Stimulated activated CD8-positive, alpha-beta memory T cell treated with anti-CD3 and anti-CD28 coated beads, Interleukin-12 subunit alpha, Interleukin-12 subunit beta, amount 100 ng/mL, for 1 hour (primary cell): ENCODE measurements around the gene CD81.

Experiments
- DNase-seq: peaks from one replicate; pipeline ENCODE4 v3.0.0-alpha.2; 2020; ENCODE audit warnings: low read depth

CD81 gene

DNA sequence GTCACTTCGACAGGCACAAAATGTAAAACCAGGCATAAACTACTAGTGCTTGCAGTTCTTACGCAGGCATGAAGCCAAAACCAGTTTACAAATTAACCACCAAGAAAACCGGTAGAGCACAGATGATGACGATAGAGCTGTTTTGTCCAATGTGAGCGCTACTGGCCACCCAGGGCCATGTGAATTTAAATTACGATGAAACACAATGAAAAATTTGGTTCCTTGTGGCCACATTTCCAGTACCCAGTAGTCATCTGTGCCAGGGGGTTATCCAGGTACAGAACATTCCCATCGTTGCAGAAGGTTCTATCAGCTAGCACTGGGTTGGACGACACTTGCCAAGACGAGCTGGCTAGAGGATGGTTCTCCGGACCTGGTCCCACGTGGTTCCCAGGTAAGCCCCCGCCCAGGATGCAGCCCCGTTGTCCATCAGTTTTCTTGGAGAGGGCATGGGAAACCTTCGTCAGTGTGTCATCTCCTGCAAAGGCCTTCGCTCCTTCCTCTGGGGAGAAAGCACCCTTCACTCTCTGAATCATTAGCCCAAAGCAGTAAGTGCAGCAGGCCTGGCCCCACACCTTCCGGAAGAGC is 1.1 kb upstream of the CD81 start:
- DNase-seq: no peak

DNA sequence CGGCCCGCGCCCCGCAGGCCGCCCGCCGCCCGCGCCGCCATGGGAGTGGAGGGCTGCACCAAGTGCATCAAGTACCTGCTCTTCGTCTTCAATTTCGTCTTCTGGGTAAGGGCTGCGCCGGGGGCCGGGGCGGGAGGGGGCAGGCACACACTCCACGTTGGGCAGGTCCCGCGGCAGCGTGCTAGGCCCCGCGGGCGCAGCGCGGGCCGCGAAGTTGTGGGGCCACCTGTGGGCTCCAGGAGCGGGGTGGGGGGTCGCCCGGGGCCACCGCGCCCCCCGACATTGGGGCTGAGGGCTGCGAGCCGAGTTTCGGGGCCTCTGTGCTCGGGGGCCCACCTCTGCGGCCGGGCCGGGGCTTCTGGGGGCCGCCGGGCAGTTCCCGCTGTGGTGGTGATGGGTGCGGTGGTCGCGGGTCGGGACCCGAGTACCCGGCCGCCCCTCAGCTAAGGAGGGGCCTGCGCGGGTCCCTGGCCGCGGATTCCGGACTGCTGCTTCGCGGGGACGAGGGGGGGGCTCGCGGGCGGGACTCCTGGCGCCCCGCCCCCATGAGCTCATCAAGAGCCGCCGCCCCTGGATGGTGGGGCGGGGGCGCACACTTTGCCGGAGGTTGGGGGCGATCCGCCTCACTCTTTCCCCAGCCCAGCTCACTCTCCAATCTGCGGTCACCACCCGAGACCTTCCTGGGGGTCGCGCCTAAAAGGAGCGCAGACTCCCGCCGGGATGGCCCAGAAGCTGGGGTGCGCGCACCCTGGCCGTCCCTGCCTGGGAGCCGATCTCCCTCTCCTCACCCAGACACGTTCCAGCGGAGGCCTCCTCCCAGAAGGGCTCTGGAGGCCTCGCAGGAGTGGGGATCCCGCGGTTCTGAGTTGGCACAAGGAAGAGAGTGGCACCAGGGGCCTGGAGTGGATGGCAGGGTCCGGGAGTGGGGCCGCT is 667 bp downstream of the CD81 start:
- no peak for DNase-seq

DNA sequence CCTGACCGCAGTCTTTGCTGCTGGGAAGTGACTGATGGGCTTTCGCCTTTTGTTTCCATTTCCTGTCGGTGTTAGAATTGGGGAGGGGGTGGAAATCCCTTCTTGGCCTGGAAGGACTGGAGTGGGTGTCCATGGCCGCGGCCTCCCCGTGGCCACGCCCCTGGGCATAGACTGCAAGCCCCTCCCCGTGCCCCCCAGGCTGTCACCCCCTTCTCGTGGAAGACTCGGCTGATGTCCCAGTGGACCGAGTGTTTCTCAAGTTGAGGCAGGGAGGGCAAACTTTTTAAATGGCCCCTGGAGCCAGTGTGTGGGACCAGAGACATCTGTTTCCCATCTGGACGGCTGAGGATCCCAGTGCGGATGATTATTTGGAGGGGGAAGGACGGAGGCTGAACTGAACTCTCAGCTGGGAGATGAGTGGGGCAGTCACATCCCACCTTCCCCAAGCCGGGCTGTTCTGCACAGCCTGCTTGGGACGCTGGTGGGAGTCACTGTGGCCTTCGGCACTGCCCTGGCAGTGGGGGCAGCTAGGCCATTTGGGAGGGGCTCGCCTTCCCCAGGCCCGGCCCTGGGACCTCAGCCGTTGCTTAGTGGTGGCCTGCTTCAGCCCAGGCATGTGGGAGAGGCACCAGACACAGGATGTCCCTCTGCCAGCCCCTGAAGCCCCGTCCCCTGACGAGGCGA is 1.6 kb downstream of the CD81 start:
- no peak for DNase-seq

DNA sequence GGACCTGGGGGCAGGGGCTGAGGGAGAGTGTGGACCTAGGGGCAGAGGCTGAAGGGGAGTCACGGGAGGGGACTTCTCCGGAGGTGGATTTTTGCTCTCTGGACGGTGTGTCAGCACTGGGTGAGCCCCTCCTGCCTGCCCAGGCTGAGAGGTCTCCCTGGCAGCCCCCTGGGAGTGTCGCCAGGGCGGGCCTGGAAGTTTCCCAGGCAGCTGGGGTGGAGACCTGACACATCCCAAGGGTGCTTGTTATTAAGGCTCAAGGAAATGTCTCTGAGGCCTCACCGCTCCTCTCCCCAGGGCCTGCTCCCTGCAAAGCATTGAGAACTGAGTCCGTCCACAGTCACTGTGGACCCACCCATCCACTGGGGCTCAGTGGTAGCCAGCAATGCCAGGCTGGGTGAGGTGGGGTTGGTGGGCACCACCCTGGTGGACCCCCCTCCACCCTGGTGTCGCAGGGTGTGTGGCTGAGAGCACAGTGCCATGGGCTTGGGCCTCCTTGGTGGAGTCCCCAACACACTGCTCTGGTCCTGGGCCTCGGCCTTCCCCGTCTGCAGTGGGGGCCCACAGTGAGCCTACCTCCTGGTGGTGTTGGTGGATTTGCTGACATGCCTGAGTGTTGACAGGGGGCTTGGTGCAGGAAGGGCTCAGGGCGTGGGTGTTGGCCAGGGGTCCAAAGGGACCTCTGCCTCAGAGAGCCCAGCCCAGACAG is 2.5 kb downstream of the CD81 start:
- DNase-seq: no peak

DNA sequence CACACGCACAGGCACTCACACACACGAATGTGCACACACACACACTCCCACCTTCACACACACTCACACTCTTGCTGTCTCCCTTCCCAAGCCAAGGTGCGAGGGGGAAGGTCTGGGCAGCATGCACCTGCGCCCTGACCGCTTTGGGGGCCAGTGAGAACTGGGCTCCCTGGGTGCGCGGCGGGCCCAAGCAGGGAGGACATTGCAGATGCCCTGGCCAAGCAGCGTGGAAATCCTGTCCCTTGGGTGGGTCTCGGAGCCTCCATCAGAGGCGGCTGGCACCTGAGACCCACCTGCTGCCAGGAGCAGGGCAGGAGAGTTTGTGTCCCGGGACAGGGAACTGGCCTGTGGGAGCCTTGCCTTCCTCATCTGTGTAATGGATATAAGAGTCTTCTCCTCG is 3.3 kb downstream of the CD81 start:
- no peak for DNase-seq

DNA sequence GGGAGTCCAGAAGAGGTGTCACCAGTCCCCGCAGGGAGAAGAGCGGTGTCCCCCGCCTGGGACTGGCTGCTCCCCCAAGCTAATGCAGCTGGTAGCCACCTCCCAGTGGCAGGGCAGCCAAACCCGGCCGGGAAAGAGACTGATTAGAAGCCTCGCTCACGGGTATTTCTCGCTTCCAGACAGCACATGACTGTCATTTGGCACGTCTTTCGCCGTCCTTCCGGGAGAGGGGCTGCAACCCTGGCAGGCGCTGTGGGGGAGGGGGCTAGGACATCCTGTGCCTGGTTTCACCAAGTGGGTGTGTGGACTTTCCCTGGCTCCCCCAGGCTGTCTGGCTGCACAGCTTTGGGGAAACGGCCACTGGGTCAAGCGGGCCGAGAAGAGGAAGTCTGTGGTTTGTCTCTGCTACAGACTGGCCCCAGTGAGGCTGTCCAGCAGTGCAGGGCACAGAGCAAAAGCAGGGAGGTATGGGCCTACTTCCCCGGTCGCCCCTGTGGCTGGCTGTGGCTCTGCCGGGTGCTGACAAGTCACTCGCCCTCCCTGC is 3.8 kb downstream of the CD81 start:
- DNase-seq: no peak

DNA sequence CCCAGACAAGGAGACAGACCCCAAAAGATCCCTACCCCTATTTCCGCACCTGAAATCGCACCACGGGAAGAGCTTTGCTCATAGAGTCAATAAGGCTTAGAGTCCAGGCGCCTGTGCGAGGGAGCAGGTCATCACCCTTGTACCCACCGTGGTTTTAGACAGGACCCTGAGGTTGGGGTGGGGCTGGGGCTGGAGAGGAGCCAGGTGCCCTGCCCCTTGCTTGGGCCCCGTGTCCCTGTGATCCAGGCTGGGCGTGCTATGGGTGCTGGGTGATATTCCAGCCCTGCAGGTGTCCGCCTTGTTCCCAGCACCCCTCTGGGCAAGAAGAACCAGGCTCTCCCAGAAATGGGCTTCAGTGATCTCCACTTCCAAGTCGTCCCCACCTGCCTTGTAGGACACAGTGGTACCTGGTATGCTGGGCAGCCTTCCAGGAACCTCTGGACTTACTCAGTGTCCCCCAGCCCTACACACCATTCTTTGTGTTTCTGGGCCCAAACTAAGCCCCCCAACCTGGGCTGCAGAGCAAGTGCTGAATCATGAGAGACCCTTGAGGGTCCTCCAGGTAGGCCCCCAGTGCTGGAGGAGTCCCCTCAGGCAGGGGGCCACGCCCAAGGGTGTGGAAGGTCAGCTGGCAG is 4.5 kb downstream of the CD81 start:
- no peak for DNase-seq

DNA sequence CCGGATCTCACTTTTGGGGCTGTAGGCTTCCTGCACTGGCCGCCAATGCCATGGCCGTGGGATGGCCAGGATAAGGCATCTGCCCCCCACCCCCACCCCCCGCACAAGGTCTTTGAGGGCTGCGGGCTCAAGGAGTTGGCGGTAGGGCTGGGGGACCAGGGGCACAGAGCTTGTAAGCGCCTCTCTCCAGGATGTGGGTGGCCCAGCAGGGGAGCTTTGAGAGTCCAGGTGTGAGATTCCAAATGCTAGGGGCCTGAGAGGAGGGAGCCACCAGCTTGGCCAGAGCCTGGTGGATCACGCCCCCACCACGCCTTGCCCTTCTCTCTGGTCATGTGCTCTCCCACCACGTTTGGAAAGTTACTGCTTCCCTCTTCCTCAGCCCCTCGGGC is 5.0 kb downstream of the CD81 start:
- DNase-seq: no peak

DNA sequence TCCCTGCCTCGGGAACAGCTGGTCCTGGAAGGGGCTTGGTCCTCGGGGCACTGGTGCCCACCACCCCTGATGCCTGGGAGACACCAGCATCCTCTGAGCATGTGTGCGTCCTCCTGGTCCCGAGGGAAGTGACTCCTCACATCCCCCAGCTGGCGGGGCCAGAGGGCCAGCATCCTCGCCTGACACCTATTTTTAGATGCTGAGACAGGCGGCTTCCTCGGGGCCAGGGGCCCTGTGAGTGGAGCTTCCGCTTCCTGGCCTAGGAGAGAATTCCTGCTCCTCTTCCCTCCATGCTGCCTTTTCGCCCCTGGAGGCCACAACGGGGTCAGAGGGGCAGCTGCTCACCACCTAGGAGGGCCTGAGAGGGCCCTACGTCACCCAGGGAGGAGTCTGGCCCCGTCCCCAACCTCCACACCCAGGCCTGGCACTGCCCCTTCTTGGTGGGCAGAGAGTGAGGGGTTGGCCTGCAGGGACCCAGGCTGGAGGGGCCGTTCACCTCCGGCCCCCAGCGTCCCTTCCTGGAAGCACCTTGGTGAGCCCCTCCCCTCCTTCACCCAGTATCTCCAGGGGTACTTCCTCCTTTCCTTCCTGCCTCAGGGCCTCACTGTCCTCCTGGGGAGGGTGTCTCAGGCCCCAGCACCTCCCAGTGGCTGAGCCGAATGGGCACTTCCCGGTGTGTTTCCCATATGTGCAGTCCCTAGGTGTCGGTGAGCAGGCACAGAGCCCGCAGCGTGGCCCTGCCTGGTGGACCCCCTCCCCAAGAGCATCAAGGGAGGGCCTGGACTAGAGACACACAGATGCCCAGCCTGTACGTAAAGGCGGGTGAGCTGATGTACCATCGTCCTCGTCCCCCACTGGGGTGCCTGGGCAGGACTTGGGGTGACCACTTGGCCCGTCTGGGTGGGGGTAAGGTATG is 6.1 kb downstream of the CD81 start:
- no peak for DNase-seq

DNA sequence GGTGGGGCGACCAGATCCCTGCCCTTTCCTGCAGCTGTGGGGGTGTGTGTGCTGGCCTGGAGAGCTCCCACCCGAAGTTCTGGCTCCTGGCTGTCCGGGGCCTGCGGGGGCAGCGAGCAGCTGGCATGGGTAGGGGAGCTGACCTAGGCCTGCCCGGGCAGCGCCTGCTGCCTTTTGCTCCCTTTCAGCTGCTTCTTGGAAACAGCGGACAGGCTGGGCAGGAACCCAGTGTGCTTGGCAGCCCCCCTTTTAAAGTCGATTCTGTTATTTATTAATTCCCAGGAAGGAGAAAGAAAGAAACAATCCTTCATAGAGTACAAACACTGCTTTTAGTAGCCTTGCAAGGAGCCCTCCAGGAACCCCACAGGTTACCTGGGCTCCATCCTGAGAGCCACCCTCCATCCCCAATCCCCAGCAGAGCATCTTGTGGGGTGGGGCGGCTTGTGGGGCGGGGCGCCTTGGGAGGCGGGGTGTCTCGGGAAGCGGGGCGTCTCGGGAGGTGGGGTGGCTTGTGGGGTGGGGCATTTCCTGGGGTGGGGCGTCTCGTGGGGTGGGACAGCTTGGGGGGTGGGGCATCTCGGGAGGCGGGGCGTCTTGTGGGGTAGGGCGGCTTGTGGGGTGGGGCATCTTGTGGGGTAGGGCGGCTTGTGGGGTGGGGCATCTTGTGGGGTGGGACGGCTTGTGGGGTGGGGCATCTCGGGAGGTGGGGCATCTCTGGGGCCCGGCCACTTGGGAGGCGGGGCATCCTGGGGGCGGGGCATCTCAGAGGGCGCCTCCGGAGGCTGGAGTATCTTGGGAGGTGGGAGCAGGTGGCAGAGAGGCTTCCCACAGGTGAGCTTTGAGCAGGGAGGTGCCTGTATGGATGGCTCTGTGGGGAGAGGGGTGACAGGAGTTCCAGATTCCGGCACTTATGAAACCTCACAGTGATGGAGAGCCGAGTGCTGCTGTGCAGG is 7.0 kb downstream of the CD81 start:
- no peak for DNase-seq

DNA sequence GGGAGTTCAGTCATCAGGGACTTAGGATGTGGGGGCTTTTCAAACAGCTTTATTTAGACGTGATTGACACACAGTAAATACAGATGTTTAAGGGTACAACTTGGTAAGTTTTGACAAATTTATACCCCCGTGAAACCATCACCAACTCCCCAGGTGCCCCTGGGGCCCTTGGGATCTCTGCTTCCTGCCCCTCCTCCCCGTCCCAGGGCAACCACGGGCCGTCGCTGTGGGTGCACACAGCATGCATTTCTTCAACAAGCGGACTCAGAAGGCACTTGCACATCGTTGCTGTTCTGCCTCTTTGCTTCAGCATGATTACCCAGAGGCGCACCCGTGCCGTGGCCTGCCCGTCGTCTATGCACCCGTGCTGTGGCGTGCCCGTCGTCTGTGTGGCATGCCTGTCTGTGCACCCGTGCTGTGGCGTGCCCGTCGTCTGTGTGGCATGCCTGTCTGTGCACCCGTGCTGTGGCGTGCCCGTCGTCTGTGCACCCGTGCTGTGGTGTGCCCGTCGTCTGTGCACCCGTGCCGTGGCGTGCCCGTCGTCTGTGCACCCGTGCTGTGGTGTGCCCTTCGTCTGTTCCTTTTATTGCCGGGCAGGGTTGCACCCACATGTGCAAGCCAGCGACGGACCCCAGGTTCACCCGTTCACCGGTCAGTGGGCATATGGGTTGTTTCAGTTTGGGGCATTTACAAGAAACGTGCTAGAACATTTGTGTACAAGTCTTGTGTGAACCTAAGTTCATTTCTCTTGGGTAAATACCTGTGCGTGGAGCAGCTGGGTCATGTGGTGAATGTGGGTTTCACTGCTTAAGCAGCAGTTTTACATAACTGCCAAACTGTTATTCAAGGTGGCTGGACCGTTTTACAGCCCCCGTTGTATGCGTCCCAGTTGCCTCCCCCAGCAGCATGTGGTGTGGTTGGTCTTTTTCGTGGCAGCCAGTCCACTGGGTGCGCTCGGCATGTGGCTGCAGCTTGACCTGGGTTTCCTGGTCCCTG is 8.3 kb downstream of the CD81 start:
- no peak for DNase-seq

DNA sequence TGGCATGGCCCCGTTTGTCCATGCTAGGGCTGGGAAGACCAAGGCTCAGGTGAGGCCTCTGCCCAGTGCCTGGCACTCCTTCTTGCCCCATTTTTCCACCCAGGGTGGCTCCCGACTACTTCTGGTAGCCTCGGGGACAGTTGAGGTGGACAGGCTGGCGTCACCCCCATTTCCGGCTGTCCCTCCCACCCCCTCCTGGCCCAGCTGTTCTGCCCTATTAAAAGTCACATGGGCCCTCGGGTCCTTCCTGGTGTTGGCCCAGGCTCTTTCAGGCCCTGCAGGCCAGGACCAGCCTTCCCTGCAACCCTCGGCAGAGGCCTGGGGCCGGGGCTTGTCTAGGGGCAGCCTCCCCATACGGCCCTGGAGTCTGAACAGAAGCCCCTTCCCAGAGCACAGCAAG is 9.5 kb downstream of the CD81 start:
- no peak for DNase-seq

DNA sequence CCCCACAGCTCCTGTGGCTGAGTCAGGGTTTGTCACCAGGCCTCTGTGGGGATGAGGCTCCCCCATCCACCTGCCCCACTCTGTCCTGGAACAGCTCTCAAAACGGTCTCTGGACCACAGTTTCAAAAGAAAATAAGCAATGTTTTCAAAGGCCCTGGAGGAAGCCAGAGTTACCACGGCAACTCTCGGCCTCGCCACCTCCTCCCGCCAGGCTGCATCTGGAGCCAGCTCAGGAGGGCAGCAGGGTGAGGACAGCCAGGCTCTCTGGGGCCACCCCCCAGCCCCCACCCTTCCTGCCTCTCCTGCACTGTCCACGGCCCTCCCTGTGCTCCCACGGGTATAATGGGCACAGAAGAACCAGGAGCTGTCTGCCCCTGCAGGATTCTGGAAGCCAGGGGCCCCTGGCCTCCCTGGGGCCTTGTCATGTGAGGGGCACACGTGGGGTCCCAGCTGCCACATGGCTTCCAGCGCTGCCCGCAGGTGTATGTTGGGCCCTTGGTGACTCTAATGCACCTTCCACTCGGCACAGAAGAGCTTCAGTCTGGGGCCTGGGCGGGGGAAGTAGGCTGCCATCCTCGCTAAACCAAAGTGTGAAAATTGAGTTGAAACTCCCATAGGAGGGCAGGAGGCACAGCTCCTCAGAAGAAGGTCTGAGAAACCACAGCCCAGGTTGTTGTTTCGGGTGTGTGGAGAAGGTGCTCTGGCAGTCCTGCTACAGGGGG is 10.3 kb downstream of the CD81 start:
- no peak for DNase-seq

DNA sequence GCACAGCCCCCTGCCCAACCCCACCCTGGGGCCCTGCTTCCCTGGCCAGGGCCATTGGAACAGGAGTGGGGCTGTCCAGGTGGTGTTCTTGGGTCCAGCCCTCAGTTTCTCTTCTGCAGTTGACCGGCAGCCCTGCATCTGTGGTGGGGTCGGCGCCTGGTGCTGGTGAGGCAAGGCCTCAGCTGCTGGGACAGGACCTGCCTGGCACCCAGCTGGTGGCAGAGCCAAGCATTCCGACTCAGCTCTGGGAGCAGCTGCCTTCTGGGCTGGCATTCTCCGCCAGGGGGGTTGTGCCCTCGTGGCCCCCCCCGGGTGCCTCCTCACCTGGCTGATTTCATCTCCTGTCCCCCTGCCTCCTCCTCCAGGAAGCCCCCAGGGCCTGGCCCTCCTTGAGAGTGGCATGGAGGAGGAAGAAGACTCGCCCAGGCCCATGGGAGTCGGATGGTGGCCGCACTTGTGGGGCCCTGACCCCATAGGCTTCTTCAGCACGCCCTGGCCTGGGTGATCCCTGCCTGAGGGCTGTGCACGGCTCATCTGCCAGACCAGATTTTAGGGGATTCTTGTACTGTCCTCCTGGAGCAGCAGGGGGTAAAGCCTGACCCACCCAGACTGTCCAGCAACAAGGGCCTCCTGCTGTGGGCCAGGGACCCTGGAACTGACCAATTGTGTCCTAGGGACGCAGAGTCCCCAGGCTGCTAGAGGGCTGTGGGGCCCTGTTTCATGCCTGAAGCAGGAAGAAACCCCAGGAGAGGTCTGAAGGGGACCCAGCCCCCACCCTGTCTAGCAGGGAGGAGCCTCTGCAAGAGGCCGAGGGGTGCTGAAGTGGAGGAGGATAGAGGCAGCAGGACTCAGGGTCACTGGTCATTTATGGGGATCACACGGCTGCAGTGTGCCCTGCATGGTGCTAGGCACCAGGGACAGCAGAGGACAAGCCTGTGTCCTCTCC is 11.6 kb downstream of the CD81 start:
- DNase-seq: no peak

DNA sequence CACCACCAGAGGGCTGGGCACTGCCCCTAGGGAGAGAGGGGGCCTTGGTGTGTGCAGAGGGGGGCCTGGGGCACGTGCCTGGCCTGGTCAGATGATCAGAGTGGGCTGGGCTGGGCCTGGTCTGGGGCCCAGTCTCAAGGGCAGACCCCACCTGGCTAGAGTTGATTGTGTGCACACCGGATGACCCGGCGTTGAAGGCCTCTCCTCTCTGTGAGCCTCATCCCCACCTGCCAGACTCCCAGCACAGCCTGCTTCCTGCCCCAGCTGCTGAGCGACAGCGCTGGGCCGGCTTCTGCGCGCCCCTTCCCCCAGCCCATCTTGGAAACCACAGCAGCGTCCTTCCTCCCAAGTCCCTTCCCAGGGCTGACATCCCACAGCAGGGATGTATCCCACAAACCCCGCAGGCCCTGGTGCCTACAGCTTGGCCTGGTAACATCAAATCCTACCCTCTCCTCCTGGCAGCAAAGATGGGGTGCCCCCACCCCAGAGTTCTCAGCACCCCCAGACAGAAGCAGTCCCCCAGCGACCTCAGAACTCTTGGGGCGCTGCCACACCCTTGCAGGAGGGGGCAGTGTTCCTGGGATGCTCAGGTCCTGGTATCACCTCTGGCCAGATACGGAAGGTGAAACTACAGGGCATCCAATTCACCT is 12.4 kb downstream of the CD81 start:
- no peak for DNase-seq
